HEK293 (cell line): ENCODE results near the gene FZD2.

Experiments used
- CTCF ChIA-PET: fragments of 350-600 bp; formaldehyde crosslinking; extraction: SDS; loops from one replicate; lab custom pipeline; 2021; ENCODE audit warnings: antibody characterized with exemption; lab: Yijun Ruan, JAX
- POLR2A ChIA-PET: fragments of 300-600 bp; formaldehyde crosslinking; extraction: SDS; loops from one replicate; lab custom pipeline; 2020; ENCODE audit warnings: antibody characterized with exemption, inconsistent platforms; lab: Yijun Ruan, JAX
- H3K27ac ChIP-seq: fragments of 200-500 bp; sonication (Bioruptor generic); 2 replicates; pipeline ENCODE4 v1.5.1; 2014; ENCODE audit warnings: low read depth, low read length, control low read depth, inconsistent platforms; ENCODE audit errors: extremely low read depth
- H3K36me3 ChIP-seq, 2 experiments: fragments of 200-500 bp in 1 of 2; sonication (Bioruptor generic) in 1 of 2; 1 replicate in 1 of 2; 2 replicates in 1 of 2; pipeline ENCODE4 v1.5.1; 2014 to 2017; ENCODE audit warnings: inconsistent platforms in 2 of 2, low read length in 2 of 2; ENCODE audit not compliant: control insufficient read depth in 2 of 2, insufficient read depth in 1 of 2
- H3K4me1 ChIP-seq: fragments of 200-500 bp; sonication (Bioruptor generic); 2 replicates; pipeline ENCODE4 v1.5.1; 2014; ENCODE audit warnings: mild to moderate bottlenecking, low read length, inconsistent platforms; ENCODE audit not compliant: control insufficient read depth, insufficient read depth
- H3K4me3 ChIP-seq: 2 replicates; pipeline ENCODE4 v1.5.1; 2011; ENCODE audit warnings: low read depth, mild to moderate bottlenecking, control low read depth, low read length, moderate library complexity
- H3K9me3 ChIP-seq: fragments of 200-500 bp; sonication (Bioruptor generic); 2 replicates; pipeline ENCODE4 v1.5.1; 2014; ENCODE audit warnings: low read depth, low read length, inconsistent platforms; ENCODE audit not compliant: control insufficient read depth, insufficient read depth
- HOXC10 ChIP-seq: sonication (generic); formaldehyde crosslinking; IDR thresholded peaks from 2 replicates; pipeline ENCODE4 v1.8.1; 2023; ENCODE audit warnings: mild to moderate bottlenecking, missing genetic modification reagents
- TCF7L2 ChIP-seq: IDR thresholded peaks from 2 replicates; pipeline ENCODE4 v1.6.1; 2011; ENCODE audit warnings: low read depth, mild to moderate bottlenecking, inconsistent platforms, low read length, moderate library complexity, borderline replicate concordance
- ZBTB21 ChIP-seq: fragments of 450-650 bp; formaldehyde crosslinking; IDR thresholded peaks from 2 replicates; pipeline ENCODE4 v1.5.1; 2017; ENCODE audit warnings: missing biosample characterization, missing genetic modification characterization
- ZBTB7A ChIP-seq: fragments of 450-650 bp; formaldehyde crosslinking; IDR thresholded peaks from 2 replicates; pipeline ENCODE4 v1.5.1; 2016; ENCODE audit warnings: low read depth, missing biosample characterization, missing genetic modification characterization
- ZFP3 ChIP-seq: fragments of 450-650 bp; formaldehyde crosslinking; IDR thresholded peaks from 2 replicates; pipeline ENCODE4 v1.5.1; 2016; ENCODE audit warnings: low read depth, missing biosample characterization, missing genetic modification characterization
- ZNF157 ChIP-seq: fragments of 450-650 bp; formaldehyde crosslinking; IDR thresholded peaks from 2 replicates; pipeline ENCODE4 v1.5.1; 2016; ENCODE audit warnings: missing biosample characterization, missing genetic modification characterization
- ZNF223 ChIP-seq: fragments of 450-650 bp; formaldehyde crosslinking; IDR thresholded peaks from 2 replicates; pipeline ENCODE4 v1.5.1; 2016; ENCODE audit warnings: missing biosample characterization, missing genetic modification characterization
- ZNF558 ChIP-seq: fragments of 450-650 bp; formaldehyde crosslinking; IDR thresholded peaks from 2 replicates; pipeline ENCODE4 v1.5.1; 2016; ENCODE audit warnings: missing biosample characterization, missing genetic modification characterization
- ZNF623 ChIP-seq: fragments of 450-650 bp; formaldehyde crosslinking; IDR thresholded peaks from 2 replicates; pipeline ENCODE4 v1.5.1; 2016; ENCODE audit warnings: missing biosample characterization, missing genetic modification characterization
- ZNF626 ChIP-seq: fragments of 450-650 bp; sonication (Bioruptor Pico); formaldehyde crosslinking; IDR thresholded peaks from 2 replicates; pipeline ENCODE4 v1.5.1; 2018; ENCODE audit warnings: missing biosample characterization, missing genetic modification characterization, inconsistent platforms
- ZNF677 ChIP-seq: fragments of 450-650 bp; IDR thresholded peaks from 2 replicates; pipeline ENCODE4 v1.5.0; 2018; ENCODE audit warnings: missing biosample characterization, mild to moderate bottlenecking, missing genetic modification characterization, moderate library complexity
- ZNF76 ChIP-seq: fragments of 450-650 bp; formaldehyde crosslinking; IDR thresholded peaks from 2 replicates; pipeline ENCODE4; 2016; ENCODE audit warnings: low read depth, missing biosample characterization, missing genetic modification characterization, borderline replicate concordance
- ZNF768 ChIP-seq: fragments of 450-650 bp; formaldehyde crosslinking; IDR thresholded peaks from 2 replicates; pipeline ENCODE4 v1.5.1; 2018; ENCODE audit warnings: missing biosample characterization, mild to moderate bottlenecking, missing genetic modification characterization
- ZNF792 ChIP-seq: fragments of 450-650 bp; formaldehyde crosslinking; IDR thresholded peaks from 2 replicates; pipeline ENCODE4 v1.5.1; 2016; ENCODE audit warnings: missing biosample characterization, missing genetic modification characterization
- ZSCAN23 ChIP-seq: fragments of 450-650 bp; formaldehyde crosslinking; IDR thresholded peaks from 2 replicates; pipeline ENCODE4 v1.5.1; 2016; ENCODE audit warnings: missing biosample characterization, missing genetic modification characterization
- TF ChIP-seq, protein P1 (sequence below): fragments of 450-650 bp; IDR thresholded peaks from 2 replicates; pipeline ENCODE4 v1.5.1; 2018; ENCODE audit warnings: missing biosample characterization, missing genetic modification characterization
- TF ChIP-seq, protein P2 (sequence below): fragments of 450-650 bp; formaldehyde crosslinking; IDR thresholded peaks from 2 replicates; pipeline ENCODE4 v1.5.1; 2016; ENCODE audit warnings: missing biosample characterization, missing genetic modification characterization, borderline replicate concordance
- TF ChIP-seq, protein P3 (sequence below): fragments of 450-650 bp; formaldehyde crosslinking; IDR thresholded peaks from 2 replicates; pipeline ENCODE4; 2016; ENCODE audit warnings: missing biosample characterization, missing genetic modification characterization

The FZD2 gene

DNA sequence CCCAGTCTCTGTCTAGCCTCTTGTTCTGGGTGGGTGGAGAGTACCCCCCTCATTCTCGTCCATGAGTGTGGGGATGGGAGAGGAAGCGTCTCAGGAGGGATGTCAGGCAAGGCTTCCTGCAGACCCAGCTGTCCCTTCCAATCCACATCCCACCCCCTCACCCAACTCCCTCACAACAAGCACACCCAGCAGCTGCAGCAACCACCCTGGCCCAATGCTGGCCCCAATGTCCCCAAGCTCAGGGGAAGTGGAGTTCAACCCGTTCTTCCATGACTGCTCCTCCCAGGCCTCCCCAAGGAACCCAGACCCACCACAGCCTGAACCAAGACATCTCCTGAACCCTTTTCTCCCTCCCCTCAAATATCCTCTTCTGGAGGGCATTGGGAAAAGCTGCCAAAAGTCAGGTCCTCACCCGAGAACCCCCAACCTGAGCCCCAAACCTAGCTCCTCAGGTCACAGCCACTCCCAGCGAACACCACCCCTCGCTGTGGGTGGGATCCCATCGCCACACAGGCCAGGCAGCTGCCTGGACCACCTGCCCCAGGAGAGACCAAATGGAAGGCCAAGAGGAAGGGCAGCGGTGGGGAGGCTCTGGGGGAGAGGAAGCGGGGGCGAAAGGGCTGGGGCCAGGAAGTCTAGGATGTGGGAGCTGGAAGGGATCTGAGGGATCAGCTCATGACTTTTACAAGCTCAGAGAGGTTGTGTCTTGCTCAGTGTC is 47.6 kb downstream of the FZD2 start:
- Histone ChIP-seq H3K27ac (no peak overlapping the region), H3K4me3 (no peak overlapping the region), H3K36me3 (no peaks in the 10 kb centered on the region), H3K9me3 (no peaks in the 10 kb centered on the region), H3K4me1 (peaks cover 3% of the 10 kb centered on the region; the same call in 1 of the 2 replicates)
- ChIA-PET CTCF (interaction anchor here (0.6 to 1.4 kb wide), 6 partner anchors 17 to 319 kb away, joined by 3 to 5 read pairs (median 3); no protein-coding TSS in a partner anchor), POLR2A (interaction anchor here (1.2 kb wide), 1 partner anchor 18 kb away, joined by 4 read pairs; no protein-coding TSS in a partner anchor)
- TF ChIP-seq, protein P1, sequence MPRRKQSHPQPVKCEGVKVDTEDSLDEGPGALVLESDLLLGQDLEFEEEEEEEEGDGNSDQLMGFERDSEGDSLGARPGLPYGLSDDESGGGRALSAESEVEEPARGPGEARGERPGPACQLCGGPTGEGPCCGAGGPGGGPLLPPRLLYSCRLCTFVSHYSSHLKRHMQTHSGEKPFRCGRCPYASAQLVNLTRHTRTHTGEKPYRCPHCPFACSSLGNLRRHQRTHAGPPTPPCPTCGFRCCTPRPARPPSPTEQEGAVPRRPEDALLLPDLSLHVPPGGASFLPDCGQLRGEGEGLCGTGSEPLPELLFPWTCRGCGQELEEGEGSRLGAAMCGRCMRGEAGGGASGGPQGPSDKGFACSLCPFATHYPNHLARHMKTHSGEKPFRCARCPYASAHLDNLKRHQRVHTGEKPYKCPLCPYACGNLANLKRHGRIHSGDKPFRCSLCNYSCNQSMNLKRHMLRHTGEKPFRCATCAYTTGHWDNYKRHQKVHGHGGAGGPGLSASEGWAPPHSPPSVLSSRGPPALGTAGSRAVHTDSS (tag by site-specific recombination): no peak
- TF ChIP-seq HOXC10 (CRISPR knock-in tag): no peak
- TF ChIP-seq ZNF768 (tag by site-specific recombination): 0 out of 2 replicates have a peak, but pooled peaks have one; percentile 37
- no peak for TF ChIP-seq ZBTB21 (tag by site-specific recombination)
- TF ChIP-seq ZNF792: no peak

DNA sequence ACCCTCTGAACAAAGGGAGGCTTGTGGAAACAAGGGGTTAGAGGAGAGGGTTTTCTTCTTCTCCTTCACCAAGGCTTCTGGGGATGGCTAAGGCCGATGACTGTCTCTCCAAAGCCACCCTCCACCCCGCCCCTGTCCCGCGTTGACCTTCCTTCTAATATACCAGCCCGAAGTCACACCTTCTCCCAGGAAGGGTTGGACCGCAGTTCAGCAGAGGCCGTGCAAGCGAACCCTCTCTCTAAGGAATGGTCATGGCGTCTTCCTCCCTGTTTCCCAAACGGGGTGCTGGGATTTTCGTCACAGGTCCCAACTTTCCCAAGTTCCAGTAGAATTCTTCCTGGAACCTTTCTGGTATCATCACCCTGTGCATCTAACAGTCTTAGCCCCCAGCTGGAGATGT is 49.4 kb downstream of the FZD2 start:
- no peak overlapping the region for H3K4me3 ChIP-seq
- H3K9me3 ChIP-seq: no peaks in the 10 kb centered on the region
- POLR2A ChIA-PET: no interaction called here
- TF ChIP-seq, protein P2, sequence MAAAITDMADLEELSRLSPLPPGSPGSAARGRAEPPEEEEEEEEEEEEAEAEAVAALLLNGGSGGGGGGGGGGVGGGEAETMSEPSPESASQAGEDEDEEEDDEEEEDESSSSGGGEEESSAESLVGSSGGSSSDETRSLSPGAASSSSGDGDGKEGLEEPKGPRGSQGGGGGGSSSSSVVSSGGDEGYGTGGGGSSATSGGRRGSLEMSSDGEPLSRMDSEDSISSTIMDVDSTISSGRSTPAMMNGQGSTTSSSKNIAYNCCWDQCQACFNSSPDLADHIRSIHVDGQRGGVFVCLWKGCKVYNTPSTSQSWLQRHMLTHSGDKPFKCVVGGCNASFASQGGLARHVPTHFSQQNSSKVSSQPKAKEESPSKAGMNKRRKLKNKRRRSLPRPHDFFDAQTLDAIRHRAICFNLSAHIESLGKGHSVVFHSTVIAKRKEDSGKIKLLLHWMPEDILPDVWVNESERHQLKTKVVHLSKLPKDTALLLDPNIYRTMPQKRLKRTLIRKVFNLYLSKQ (tag by site-specific recombination): no peak
- TF ChIP-seq ZNF677: no peak
- no peak for TF ChIP-seq ZBTB7A (tag by site-specific recombination)
- no peak for TF ChIP-seq ZFP3
- TF ChIP-seq TCF7L2: no peak
- TF ChIP-seq ZNF157: no peak
- no peak for TF ChIP-seq ZNF76
- TF ChIP-seq ZNF223 (tag by site-specific recombination): no peak
- TF ChIP-seq ZSCAN23 (tag by site-specific recombination): no peak
- no peak for TF ChIP-seq ZNF626 (tag by site-specific recombination)
- TF ChIP-seq ZNF623: no peak
- no peak for TF ChIP-seq ZNF558 (tag by site-specific recombination)
- TF ChIP-seq, protein P3, sequence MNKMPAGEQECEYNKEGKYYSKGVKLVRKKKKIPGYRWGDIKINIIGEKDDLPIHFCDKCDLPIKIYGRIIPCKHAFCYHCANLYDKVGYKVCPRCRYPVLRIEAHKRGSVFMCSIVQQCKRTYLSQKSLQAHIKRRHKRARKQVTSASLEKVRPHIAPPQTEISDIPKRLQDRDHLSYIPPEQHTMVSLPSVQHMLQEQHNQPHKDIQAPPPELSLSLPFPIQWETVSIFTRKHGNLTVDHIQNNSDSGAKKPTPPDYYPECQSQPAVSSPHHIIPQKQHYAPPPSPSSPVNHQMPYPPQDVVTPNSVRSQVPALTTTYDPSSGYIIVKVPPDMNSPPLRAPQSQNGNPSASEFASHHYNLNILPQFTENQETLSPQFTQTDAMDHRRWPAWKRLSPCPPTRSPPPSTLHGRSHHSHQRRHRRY (tag by site-specific recombination): no peak
- H3K36me3 ChIP-seq: no peaks in the 10 kb centered on the region
- no peak overlapping the region for H3K27ac ChIP-seq
- H3K4me1 ChIP-seq: peaks cover 3% of the 10 kb centered on the region; the same call in 1 of the 2 replicates
- CTCF ChIA-PET: interaction anchor here (0.8 to 1.0 kb wide), 2 partner anchors 14 to 17 kb away, joined by 3 read pairs; no protein-coding TSS in a partner anchor
